Neural cell (in vitro differentiated cells): Measurements from ENCODE around the gene THRB. TPM values are rescaled to one million over a fixed set of nuclear protein-coding genes. Genes with fewer than 3 reads are reported as not detected.

ENCODE experiments used
- H2AFZ ChIP-seq: fragments of 200-600, 300-800 bp; sonication (generic), shearing (Covaris generic); 2 replicates; pipeline ENCODE4 v1.6.0; 2014; ENCODE audit warnings: low read depth, mild to moderate bottlenecking, antibody characterized with exemption, low read length, moderate library complexity
- H3F3A ChIP-seq: fragments of 200-600 bp; shearing (Covaris generic); 2 replicates; pipeline ENCODE4 v1.6.1; 2016; ENCODE audit warnings: mild to moderate bottlenecking, moderate library complexity, mixed read lengths, antibody characterized with exemption, low read length; ENCODE audit not compliant: insufficient read depth, poor library complexity, severe bottlenecking
- H3K27ac ChIP-seq: fragments of 200-600, 300-800 bp; sonication (generic), shearing (Covaris generic); 2 replicates; pipeline ENCODE4 v1.5.1; 2014; ENCODE audit warnings: mild to moderate bottlenecking, low read length, moderate library complexity
- H3K27me3 ChIP-seq: fragments of 300-800, 200-600 bp; sonication (generic), shearing (Covaris generic); 2 replicates; pipeline ENCODE4 v1.6.0; 2014; ENCODE audit warnings: mild to moderate bottlenecking, low read depth, low read length, moderate library complexity; ENCODE audit not compliant: insufficient read depth
- H3K36me3 ChIP-seq: fragments of 300-800, 200-600 bp; sonication (generic), shearing (Covaris generic); 2 replicates; pipeline ENCODE4 v1.5.1; 2014; ENCODE audit warnings: mild to moderate bottlenecking, antibody characterized with exemption, low read length, moderate library complexity; ENCODE audit not compliant: insufficient read depth
- H3K4me2 ChIP-seq: fragments of 300-800, 200-600 bp; sonication (generic), shearing (Covaris generic); 2 replicates; pipeline ENCODE4 v1.6.0; 2014; ENCODE audit warnings: mild to moderate bottlenecking, low read length
- H3K4me3 ChIP-seq: fragments of 300-800, 200-600 bp; sonication (generic), shearing (Covaris generic); 2 replicates; pipeline ENCODE4 v1.5.1; 2014; ENCODE audit warnings: mild to moderate bottlenecking, low read length, moderate library complexity
- H3K79me2 ChIP-seq: fragments of 200-600 bp; shearing (Covaris generic); replicated peaks from 2 replicates; pipeline ENCODE4 v1.6.0; 2014; ENCODE audit warnings: mild to moderate bottlenecking, low read length, moderate library complexity; ENCODE audit not compliant: insufficient read depth
- H3K9ac ChIP-seq: fragments of 300-800, 200-600 bp; sonication (generic), shearing (Covaris generic); 2 replicates; pipeline ENCODE4 v1.6.1; 2016; ENCODE audit warnings: mild to moderate bottlenecking, low read length, mixed read lengths
- H3K9me2 ChIP-seq: fragments of 200-600 bp; shearing (Covaris generic); 2 replicates; pipeline ENCODE4 v1.6.1; 2016; ENCODE audit warnings: mild to moderate bottlenecking, low read length, mixed read lengths; ENCODE audit not compliant: insufficient read depth
- H3K9me3 ChIP-seq: fragments of 200-600, 300-800 bp; sonication (generic), shearing (Covaris generic); 2 replicates; pipeline ENCODE4 v1.6.1; 2016; ENCODE audit warnings: mild to moderate bottlenecking, mixed run types, low read length, moderate library complexity, mixed read lengths
- H4K20me1 ChIP-seq: fragments of 200-600 bp; shearing (Covaris generic); 2 replicates; pipeline ENCODE4 v1.6.1; 2016; ENCODE audit warnings: mild to moderate bottlenecking, mixed run types; ENCODE audit not compliant: insufficient read depth
- CTCF ChIP-seq: fragments of 450-650 bp; IDR thresholded peaks from 2 replicates; pipeline ENCODE4 v1.5.1; 2014; ENCODE audit warnings: antibody characterized with exemption, mild to moderate bottlenecking, moderate library complexity; ENCODE audit not compliant: poor library complexity, severe bottlenecking
- EP300 ChIP-seq: fragments of 450-650 bp; conservative IDR thresholded peaks from 2 replicates; pipeline ENCODE4 v1.6.1; 2014; ENCODE audit warnings: antibody characterized with exemption, mild to moderate bottlenecking, moderate library complexity; ENCODE audit not compliant: poor library complexity, severe bottlenecking
- EZH2 ChIP-seq: fragments of 200-600, 300-800 bp; shearing (Covaris generic), sonication (generic); IDR thresholded peaks from 2 replicates; pipeline ENCODE4 v1.6.1; 2014; ENCODE audit warnings: antibody characterized with exemption, low read length, borderline replicate concordance, mild to moderate bottlenecking; ENCODE audit not compliant: insufficient read depth, poor library complexity, severe bottlenecking
- MXI1 ChIP-seq: fragments of 450-650 bp; conservative IDR thresholded peaks from 2 replicates; pipeline ENCODE4 v1.6.1; 2014; ENCODE audit warnings: antibody characterized with exemption, mild to moderate bottlenecking; ENCODE audit not compliant: poor library complexity, severe bottlenecking
- POLR2AphosphoS5 ChIP-seq: IDR thresholded peaks from 2 replicates; pipeline ENCODE4 v1.6.1; 2012
- RAD21 ChIP-seq: fragments of 450-650 bp; conservative IDR thresholded peaks from 2 replicates; pipeline ENCODE4 v1.6.1; 2014; ENCODE audit warnings: antibody characterized with exemption, mild to moderate bottlenecking, moderate library complexity
- REST ChIP-seq: IDR thresholded peaks from 2 replicates; pipeline ENCODE4 v1.6.1; 2012; ENCODE audit warnings: borderline replicate concordance
- SMC3 ChIP-seq: fragments of 450-650 bp; conservative IDR thresholded peaks from 2 replicates; pipeline ENCODE4 v1.6.1; 2014; ENCODE audit warnings: antibody characterized with exemption, mild to moderate bottlenecking, moderate library complexity; ENCODE audit not compliant: poor library complexity
- TAF1 ChIP-seq: IDR thresholded peaks from 2 replicates; pipeline ENCODE4 v1.6.1; 2012; ENCODE audit warnings: low read depth
- polyA plus RNA-seq: library from polyadenylated mRNA; depleted of rRNA; stranded (reverse); fragments of >200 nt; gene quantifications from 2 replicates; pipeline ENCODE4 v1.2.3, GENCODE V29; 2014

THRB gene
- polyA plus RNA-seq, 1 donor from 2014 or later: 1.7 TPM

- no peak overlapping the region for H3K27ac ChIP-seq
- no peak for TF ChIP-seq REST
- no peak for TF ChIP-seq EP300
- TF ChIP-seq TAF1: no peak
- TF ChIP-seq MXI1: no peak
- no peak for TF ChIP-seq POLR2AphosphoS5
- TF ChIP-seq EZH2: no peak
- TF ChIP-seq CTCF: no peak
- TF ChIP-seq RAD21: no peak
- no peak for TF ChIP-seq SMC3
- no peaks in the 10 kb centered on the region for H3K27me3 ChIP-seq
- no peaks in the 10 kb centered on the region for H3K9me3 ChIP-seq
- H2AFZ ChIP-seq: no peak overlapping the region
- H3K4me3 ChIP-seq: no peak overlapping the region
- H3K4me2 ChIP-seq: no peak overlapping the region
- H3F3A ChIP-seq: no peaks in the 10 kb centered on the region
- no peaks in the 10 kb centered on the region for H4K20me1 ChIP-seq
- H3K79me2 ChIP-seq: no peaks in the 10 kb centered on the region
- H3K36me3 ChIP-seq: no peaks in the 10 kb centered on the region
- H3K9me2 ChIP-seq: no peaks in the 10 kb centered on the region
- no peak overlapping the region for H3K9ac ChIP-seq
Observed at GRCh38 chr3:24482096-24482705, 12.4 kb downstream of the THRB start.

GRCh38 chr3:24481193-24481592 is 13.5 kb downstream of the THRB start:
- Histone ChIP-seq H4K20me1 (no peaks in the 10 kb centered on the region), H3K4me2 (no peak overlapping the region), H2AFZ (no peak overlapping the region), H3K4me3 (no peak overlapping the region), H3K27me3 (no peaks in the 10 kb centered on the region), H3K9me2 (no peaks in the 10 kb centered on the region), H3F3A (no peaks in the 10 kb centered on the region), H3K9me3 (no peaks in the 10 kb centered on the region), H3K79me2 (no peaks in the 10 kb centered on the region), H3K36me3 (no peaks in the 10 kb centered on the region), H3K9ac (no peak overlapping the region), H3K27ac (no peak overlapping the region)
- TF ChIP-seq CTCF: no peak
- no peak for TF ChIP-seq MXI1
- no peak for TF ChIP-seq POLR2AphosphoS5
- no peak for TF ChIP-seq SMC3
- TF ChIP-seq REST: no peak
- no peak for TF ChIP-seq EZH2
- no peak for TF ChIP-seq EP300
- TF ChIP-seq TAF1: no peak
- TF ChIP-seq RAD21: no peak
